Sigmoid colon (tissue), 4 donors: Measurements from ENCODE around the gene CDCA4.

Experiments used
- CTCF ChIP-seq, 4 experiments: fragments of 450-650 bp in 3 of 4; fragments of 200-600 bp in 1 of 4; IDR thresholded peaks; one replicate each; pipeline ENCODE4 v1.5.1; 2016 to 2019; ENCODE audit warnings: antibody characterized with exemption in 4 of 4, mild to moderate bottlenecking in 3 of 4, moderate library complexity in 2 of 4
- POLR2AphosphoS5 ChIP-seq, 4 donors: sonication (generic); formaldehyde crosslinking; IDR thresholded peaks; one replicate each; pipeline ENCODE4 v1.6.1; 2017; ENCODE audit warnings: antibody characterized with exemption in 4 of 4

- TF ChIP-seq CTCF (IDR thresholded peaks at IDR 0.05): no peak
- no peak for TF ChIP-seq POLR2AphosphoS5 (IDR thresholded peaks at IDR 0.05)
Observed at GRCh38 chr14:105059925-105060565, 39.2 kb upstream of the CDCA4 start.
